GM12865 (cell line): ENCODE results near the gene UXT.
"Not testable (repeated sequence)": the region's sequence is repeated elsewhere in the genome, so short reads cannot be mapped to it uniquely, and the experiment has no call there.

Source experiments
- DNase-seq: peaks from one replicate; pipeline ENCODE4 v3.0.0; 2010; ENCODE audit warnings: low read depth
- H3K4me3 ChIP-seq: 2 replicates; pipeline ENCODE4 v1.5.1; 2011; ENCODE audit warnings: mild to moderate bottlenecking, low read depth, low read length, control low read depth
- TF ChIP-seq, protein P1 (sequence below): IDR thresholded peaks from 2 replicates; pipeline ENCODE4 v1.5.1; 2011; ENCODE audit warnings: low read length, control low read depth, low read depth, inconsistent platforms; ENCODE audit not compliant: insufficient read depth; ENCODE audit errors: missing control alignments

UXT gene

DNA sequence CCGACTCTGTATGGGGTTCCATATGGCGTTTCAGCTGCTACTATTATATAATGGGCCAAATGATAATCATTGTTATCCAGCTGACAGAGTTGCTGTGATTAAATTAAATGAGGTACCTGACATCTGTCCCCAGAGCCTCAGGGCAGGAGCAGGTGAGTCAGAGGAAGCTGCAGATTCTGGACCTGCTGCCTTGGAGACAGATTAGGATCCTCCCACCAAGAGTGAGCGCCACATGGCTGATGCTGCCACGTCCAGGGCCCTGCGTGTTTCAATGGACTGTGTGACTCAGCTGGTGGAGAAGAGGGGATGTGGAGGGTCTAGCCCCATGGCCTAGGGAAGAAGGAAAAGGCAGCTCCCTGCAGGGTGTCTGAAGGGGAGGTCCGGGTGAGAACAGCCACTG lies 28.3 kb upstream of the UXT start:
- H3K4me3 ChIP-seq, result no peak overlapping the region
- DNase-seq, result no peak
- TF ChIP-seq, protein P1, sequence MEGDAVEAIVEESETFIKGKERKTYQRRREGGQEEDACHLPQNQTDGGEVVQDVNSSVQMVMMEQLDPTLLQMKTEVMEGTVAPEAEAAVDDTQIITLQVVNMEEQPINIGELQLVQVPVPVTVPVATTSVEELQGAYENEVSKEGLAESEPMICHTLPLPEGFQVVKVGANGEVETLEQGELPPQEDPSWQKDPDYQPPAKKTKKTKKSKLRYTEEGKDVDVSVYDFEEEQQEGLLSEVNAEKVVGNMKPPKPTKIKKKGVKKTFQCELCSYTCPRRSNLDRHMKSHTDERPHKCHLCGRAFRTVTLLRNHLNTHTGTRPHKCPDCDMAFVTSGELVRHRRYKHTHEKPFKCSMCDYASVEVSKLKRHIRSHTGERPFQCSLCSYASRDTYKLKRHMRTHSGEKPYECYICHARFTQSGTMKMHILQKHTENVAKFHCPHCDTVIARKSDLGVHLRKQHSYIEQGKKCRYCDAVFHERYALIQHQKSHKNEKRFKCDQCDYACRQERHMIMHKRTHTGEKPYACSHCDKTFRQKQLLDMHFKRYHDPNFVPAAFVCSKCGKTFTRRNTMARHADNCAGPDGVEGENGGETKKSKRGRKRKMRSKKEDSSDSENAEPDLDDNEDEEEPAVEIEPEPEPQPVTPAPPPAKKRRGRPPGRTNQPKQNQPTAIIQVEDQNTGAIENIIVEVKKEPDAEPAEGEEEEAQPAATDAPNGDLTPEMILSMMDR, result no peak

GRCh38 chrX:47683829-47684205 lies 24.8 kb upstream of the UXT start:
- DNase-seq, result no peak
- no peak overlapping the region for H3K4me3 ChIP-seq
- TF ChIP-seq, protein P1, result no peak

GRCh38 chrX:47683184-47683828 lies 24.3 kb upstream of the UXT start:
- H3K4me3 ChIP-seq, result no peak overlapping the region
- TF ChIP-seq, protein P1, result no peak
- no peak for DNase-seq

DNA sequence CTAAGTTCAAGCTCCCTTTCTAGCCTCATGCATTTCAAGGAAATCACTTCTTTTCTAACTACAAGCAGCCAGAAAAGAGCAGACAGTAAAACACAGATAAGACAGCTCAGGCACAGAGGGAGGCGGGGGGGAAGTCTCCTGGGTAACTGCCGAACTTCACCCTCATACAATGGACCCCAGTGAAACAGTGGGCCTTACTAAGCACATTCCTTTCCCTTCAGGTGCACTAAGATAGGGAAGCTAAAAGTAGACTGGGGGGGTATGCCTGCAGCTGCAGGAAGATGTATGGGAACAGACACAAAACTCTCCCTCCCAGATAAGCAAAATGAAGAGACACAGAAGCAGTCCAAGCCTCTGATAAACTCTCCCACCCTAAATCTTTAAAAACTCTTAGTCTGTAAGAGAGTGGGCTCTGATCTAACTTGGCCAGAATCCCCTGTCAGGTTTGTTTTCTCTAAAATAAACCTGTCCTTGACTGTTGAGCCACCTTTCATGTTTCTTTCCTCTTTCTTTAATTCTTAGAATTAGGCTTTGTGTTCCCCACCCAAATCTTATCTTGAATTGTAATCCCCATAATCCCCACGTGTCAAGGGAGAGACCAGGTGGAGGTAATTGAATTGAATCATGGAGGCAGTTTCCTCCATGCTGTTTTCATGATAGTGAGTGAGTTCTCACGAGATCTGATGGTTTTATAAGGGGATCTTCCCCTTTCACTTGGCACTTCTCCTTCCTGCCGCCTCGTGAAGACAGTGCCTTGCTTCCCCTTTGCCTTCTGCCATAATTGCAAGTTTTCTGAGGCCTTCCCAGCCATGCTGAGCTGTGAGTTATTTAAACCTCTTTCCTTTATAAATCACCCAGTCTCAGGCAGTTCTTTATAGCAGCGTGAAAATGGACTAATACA lies 17.2 kb upstream of the UXT start:
- not testable (repeated sequence) for DNase-seq

DNA sequence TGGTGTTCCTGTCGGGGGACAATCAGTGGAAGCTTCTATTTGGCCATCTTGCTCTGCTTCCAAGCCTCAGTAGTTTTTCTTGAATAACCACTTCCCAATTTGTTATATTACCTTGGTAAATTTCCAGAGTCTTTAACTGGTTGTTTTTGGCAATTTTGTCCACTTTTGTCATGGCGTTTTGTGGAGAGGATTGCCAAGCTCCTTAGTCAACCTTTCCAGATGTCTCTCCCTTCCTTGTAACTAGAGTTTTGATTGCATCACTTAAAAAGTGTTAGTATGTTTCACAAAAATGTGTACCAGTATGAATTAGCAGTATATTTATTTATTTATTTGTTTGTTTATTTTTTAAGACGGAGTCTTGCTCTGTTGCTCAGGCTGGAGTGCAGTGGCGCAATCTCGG lies 15.8 kb upstream of the UXT start:
- DNase-seq, result no peak
- TF ChIP-seq, protein P1, result no peak
- H3K4me3 ChIP-seq, result no peak overlapping the region

More for the DNA sequence above, 17.2 kb upstream of the UXT start:
- not testable (repeated sequence) for H3K4me3 ChIP-seq

GRCh38 chrX:47665797-47666196 lies 6.8 kb upstream of the UXT start:
- not testable (repeated sequence) for DNase-seq, H3K4me3 ChIP-seq

DNA sequence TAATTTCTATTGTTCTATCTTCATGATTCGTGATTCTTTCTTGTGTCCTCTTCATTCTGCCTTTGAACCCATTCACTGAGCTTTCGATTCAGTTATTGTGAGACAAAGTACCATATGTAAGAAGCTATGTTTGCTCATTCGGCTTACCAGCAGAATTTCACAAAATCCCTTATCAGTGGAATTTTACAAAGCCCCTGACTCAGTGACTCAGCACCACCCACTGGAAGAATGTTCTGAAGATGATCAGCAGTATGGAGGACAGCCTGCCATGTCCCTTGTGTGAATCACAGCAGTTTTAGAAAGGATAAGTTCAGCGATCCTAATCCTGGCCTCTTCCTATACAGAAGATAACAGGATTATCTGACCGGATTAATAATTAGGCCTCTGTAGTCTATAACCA lies 5.8 kb upstream of the UXT start:
- DNase-seq, result no peak
- no peak overlapping the region for H3K4me3 ChIP-seq
- TF ChIP-seq, protein P1, result no peak
